ENCODE data around the gene RUFY1.

- TF ChIP-seq CTCF (IDR thresholded peaks at IDR 0.05) (no peak), POLR2AphosphoS5 (IDR thresholded peaks at IDR 0.05) (no peak), EP300 (IDR thresholded peaks at IDR 0.05; ENCODE audit: low read depth) (no peak)
These were observed 53.0 kb downstream of the RUFY1 start for GRCh38 chr5:179603308-179603707.

Measured in transverse colon (tissue), 4 donors.